ENCODE measurements around the gene CHRNB4.

DNA sequence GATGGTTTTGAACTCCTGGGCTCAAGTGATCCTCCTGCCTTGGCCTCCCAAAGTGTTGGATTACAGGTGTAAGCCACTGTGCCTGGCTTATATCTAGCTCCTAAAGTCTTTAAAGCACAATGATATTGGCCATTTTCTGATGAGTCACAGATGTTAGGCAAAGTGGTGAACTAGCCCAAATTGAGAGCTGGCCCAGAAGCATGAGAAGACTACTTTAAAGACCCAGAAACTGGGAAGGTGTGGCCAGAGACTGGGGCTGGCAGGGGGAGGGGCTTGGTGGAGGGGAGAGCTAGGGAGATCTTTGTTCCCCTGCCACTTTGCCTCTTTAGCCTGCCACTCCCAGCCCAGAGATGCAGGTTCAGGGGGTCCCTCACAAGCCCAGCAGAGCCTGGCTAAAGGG lies 41.8 kb downstream of the CHRNB4 start:
- TF ChIP-seq, protein P1, sequence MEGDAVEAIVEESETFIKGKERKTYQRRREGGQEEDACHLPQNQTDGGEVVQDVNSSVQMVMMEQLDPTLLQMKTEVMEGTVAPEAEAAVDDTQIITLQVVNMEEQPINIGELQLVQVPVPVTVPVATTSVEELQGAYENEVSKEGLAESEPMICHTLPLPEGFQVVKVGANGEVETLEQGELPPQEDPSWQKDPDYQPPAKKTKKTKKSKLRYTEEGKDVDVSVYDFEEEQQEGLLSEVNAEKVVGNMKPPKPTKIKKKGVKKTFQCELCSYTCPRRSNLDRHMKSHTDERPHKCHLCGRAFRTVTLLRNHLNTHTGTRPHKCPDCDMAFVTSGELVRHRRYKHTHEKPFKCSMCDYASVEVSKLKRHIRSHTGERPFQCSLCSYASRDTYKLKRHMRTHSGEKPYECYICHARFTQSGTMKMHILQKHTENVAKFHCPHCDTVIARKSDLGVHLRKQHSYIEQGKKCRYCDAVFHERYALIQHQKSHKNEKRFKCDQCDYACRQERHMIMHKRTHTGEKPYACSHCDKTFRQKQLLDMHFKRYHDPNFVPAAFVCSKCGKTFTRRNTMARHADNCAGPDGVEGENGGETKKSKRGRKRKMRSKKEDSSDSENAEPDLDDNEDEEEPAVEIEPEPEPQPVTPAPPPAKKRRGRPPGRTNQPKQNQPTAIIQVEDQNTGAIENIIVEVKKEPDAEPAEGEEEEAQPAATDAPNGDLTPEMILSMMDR (conservative IDR thresholded peaks at IDR 0.05 in 1 of 2, IDR thresholded peaks at IDR 0.05 in 1 of 2; ENCODE audit: low read depth in 1 of 2, low read length in 2 of 2), result no peak
- TF ChIP-seq EZH2 (IDR thresholded peaks at IDR 0.05; ENCODE audit: low read length, missing control alignments), result no peak

Measured in fibroblast of lung (primary cell).